SK-N-SH treated with all-trans-retinoic acid at 6 μM for 48 hours (cell line): ENCODE data around the gene GPC6.

Experiments
- RARB ChIP-seq: fragments of 250-450 bp; sonication (Bioruptor Pico); IDR thresholded peaks from 2 replicates; pipeline ENCODE4 v1.8.0; 2021; ENCODE audit warnings: mild to moderate bottlenecking, moderate library complexity
- SNAI2 ChIP-seq: fragments of 250-450 bp; sonication (Bioruptor Pico); IDR thresholded peaks from 2 replicates; pipeline ENCODE4 v1.5.0; 2020; ENCODE audit warnings: mild to moderate bottlenecking, moderate library complexity
- ZC3H10 ChIP-seq: fragments of 250-450 bp; sonication (Bioruptor Pico); IDR thresholded peaks from 2 replicates; pipeline ENCODE4 v1.5.1; 2021; ENCODE audit warnings: mild to moderate bottlenecking, moderate library complexity

DNA sequence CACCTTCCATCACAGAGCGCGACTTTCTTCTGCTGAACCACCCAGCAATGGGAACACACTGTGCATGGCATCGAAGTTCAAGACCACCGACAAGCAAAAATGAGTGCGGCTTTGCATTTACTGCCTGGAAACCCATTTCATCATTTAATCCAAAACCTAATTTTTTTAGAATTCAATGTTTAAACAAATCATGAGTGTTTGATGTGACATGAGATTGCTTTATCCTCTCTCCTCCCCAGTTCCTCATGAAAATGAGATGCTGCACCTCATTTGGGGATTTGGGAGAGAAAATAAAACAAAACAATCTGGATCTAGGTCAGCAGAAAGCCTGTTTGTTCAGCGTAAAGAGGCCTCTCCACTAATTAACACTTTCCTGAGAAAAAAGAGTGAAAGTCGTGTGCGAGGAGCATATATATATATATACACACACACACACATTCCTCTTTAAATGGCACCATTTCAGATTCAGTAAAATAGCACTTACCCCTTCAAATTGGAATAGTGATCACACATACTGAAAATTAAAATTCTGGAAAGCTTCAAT lies 1126.6 kb downstream of the GPC6 start:
- no peak for TF ChIP-seq ZC3H10 (CRISPR knock-in tag)
- no peak for TF ChIP-seq RARB
- TF ChIP-seq SNAI2, result no peak
